HG03575 (cell line): ENCODE data around the gene MTMR6.
"Not testable (repeated sequence)": the region's sequence is repeated elsewhere in the genome, so short reads cannot be mapped to it uniquely, and the experiment has no call there.

ENCODE experiments used
- ATAC-seq: cut with Tn5 transposase; IDR thresholded peaks from one replicate; pipeline ENCODE4 v1.9.1; 2021; ENCODE audit not compliant: unreplicated experiment, insufficient number of reproducible peaks, low FRiP score; ENCODE audit errors: extremely low read depth

MTMR6 gene

GRCh38 chr13:25286969-25287961 lies at the start of gene MTMR6:
Gene MTMR6 (minus strand): TSS chr13:25287488. CDS start chr13:25287247, 241 bp downstream.
- peak; percentile 68 for ATAC-seq

DNA sequence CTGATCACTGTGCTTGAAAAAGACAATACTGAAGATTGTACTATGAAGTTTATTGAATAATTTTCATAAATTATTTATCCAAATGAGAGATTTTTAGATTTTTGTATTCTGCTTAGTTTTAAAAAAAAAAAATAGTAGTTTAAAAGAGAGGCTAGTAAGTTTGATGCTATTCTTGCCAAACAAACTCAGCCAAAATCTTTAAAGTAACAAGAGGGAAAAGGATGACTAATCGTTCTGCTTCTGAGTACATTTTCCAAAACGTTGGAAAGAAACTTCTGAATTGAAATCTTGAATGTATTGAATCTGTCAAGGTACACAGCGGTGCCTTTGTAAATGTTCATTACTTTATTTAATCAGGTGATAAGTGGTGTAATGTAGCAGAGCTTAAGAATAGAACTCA lies 48.6 kb upstream of the MTMR6 start:
- no peak for ATAC-seq

GRCh38 chr13:25330541-25330940 lies 43.3 kb upstream of the MTMR6 start:
- ATAC-seq = no peak

- ATAC-seq = no peak
Observed at GRCh38 chr13:25329706-25330105, 42.4 kb upstream of the MTMR6 start.

GRCh38 chr13:25324100-25324499 lies 36.8 kb upstream of the MTMR6 start:
- ATAC-seq = no peak

- no peak for ATAC-seq
Observed at GRCh38 chr13:25319771-25320170, 32.5 kb upstream of the MTMR6 start.

DNA sequence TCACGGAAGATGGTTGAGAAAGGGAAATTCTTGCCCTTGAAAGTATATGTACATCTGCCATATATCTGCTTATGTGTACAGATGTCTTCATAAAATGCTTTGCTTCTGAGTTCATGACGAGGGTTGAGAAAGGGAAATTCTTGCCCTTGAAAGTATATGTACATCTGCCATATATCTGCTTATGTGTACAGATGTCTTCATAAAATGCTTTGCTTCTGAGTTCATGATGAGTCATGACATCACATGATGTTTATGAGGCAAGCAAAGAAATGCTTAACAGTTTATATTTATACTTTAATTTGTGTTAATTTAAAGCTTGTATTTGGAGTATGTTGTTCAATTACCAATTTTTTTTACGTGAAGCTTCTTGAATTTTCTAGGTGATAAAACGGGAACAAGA lies 31.7 kb upstream of the MTMR6 start:
- ATAC-seq = not testable (repeated sequence)

- ATAC-seq = no peak
Observed at GRCh38 chr13:25310891-25311290, 23.6 kb upstream of the MTMR6 start.

DNA sequence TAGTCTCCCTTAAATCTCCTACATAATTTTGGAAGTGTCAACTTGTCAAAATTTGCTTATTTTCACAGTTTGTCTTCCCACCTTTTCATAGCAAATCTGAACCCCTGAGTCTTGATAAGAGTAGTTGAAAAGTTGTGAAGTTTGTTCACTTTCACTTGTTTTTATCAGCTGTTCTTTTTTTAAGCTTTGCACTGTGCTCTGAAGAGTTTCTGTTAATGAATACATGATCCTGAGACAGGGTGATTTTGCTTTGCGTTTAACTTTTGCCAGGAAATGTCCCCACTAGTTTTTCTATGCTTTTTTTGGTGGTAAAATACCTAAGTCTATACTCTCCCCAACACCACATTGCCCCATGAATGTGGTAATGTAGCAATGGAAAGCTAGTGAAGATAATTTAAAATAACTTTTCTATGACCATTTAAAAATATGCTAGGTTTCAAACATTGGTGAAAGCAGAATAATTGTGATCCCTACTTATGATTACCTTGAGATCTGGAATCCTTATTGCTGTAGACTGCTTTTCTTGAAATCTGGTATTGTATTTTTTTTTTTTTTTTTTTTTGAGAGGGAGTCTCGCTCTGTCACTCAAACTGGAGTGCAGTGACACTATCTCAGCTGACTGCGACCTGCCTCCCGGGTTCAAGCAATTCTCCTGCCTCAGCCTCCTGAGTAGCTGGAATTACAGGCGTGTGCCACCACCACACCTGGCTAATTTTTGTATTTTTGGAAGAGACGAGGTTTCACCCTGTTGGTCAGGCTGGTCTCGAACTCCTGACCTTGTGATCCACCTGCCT lies 19.6 kb upstream of the MTMR6 start:
- ATAC-seq = no peak

DNA sequence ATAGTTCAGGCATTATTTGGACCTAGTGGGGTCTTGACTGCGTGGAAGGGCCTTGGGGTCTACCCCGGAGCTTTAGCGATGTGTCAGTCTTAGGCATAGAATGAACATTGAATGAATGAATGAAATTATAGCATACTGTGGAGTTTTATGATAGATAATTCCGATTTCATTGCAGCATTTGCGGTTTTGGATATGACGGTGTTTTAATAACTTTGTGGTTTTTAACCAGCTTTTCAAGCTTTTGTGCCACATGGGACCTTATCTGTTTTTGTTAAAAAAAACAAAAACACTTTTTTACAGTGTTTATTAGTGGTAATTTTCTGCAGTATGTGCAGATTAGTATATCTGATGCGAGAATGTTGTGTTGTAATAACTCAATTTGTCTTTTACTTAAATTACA lies 14.8 kb upstream of the MTMR6 start:
- ATAC-seq = no peak

DNA sequence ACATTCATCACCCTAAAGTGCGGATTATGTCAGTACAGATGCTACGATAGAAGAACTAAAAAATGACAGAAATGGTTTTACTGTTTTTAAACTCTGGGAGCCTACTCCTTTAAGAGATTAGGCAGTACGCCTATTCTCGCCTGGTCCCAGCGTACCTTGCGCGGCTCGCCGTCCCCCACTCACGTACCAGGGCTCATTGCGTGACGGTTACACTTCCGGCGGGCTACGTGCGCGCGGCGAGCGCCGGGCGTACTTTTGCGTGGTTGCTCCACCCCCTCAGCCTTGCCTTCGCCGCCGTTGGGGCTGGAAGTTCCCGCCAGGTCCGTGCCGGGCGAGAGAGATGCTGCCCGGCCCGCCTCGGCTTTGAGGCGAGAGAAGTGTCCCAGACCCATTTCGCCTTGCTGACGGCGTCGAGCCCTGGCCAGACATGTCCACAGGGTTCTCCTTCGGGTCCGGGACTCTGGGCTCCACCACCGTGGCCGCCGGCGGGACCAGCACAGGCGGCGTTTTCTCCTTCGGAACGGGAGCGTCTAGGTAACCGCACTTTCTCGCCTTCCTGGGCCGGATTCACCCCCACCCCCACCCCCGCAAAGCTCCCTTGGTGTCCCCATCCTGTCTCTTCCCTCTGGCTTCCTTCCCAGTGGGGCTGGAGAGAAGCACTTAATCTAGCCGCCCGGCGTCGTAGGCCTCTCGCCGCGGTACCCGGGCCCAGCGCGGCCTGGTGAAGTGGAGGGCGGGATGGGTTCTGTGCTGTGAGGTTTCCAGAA lies 14.2 kb upstream of the MTMR6 start, which contains the start of gene NUP58:
Gene NUP58 (plus strand): TSS at position 279 of the 767 bp plus-strand sequence. CDS start 149 bp downstream, at position 428.
- ATAC-seq = peak; percentile 87

GRCh38 chr13:25300861-25301346 lies 13.6 kb upstream of the MTMR6 start:
- ATAC-seq = peak; percentile 6

DNA sequence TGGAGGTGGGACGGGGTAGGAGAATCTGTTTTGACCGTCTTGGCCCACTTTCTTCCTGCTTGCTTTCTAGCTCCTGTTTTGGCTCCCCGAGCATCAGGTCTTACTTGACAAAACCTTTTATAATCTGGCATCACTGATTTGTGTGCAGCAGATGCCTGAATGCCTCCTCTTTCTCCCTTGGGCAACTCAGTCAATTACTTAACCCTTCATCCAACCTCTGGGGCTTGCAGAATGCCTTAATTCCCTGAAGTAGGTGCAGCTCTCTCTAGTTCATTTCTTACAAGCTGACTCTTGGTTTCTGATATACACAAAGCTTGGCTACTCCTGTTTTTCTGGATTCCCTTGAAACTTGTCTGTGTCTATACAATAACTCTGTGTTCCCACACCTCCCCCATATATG lies 8.4 kb upstream of the MTMR6 start:
- no peak for ATAC-seq

DNA sequence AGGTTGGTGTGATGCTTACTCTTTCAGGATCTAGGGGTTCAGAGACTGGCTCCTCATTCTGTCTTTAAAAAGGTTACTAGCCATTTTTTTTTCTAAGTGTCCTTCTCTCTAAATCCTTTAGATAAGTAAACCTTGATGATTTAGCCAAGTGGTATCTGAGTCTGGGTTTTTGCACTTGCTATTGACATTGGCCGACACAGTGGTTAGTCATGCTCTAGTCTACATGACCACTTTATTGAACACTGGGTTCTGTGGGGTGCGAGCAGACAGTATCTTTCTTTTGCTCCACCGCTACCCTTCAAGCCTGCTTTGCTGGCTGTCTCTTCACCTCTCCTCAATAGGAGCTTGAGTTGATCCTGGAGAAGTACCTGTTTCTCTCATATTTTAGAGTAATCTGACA lies 7.9 kb upstream of the MTMR6 start:
- no peak for ATAC-seq

GRCh38 chr13:25292301-25292700 lies 5.0 kb upstream of the MTMR6 start:
- ATAC-seq = no peak

DNA sequence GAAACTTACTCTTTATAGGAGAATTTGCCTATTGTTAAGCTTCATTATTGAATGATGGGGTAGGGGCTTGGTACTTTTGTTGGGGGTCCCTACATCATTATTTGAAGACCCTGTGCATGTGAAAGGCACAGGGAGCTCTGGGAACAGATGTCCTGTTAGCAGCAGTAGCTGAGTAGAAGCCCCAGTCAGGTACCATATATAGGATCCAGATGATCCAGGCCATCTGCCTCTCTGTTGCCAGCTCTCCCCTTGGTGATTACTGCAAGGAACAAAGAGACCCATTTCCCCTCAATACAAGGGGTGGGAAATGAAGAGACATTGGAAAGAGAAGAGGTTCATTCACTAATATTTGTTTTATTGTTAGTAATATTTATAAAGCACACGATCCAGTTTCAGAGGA lies 4.4 kb upstream of the MTMR6 start:
- ATAC-seq = no peak

DNA sequence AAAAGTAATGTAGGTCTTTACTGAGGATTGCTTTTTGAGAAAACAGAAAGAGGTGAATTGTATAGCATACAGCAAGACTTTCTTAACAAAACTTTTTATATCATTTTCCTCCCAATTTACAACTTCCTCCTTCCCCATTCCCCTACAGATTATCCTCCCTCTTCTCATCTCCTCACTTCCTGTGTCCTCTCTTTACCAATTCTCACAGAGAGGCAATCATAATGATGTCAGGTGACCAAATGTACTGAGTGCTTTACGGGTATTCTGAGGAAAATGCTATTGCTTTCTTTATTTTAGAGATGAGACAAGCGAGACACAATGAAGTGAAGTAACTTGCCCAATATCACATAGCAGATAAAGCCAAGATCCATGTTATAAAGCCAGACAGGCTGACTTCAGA lies 1.7 kb upstream of the MTMR6 start:
- no peak for ATAC-seq

DNA sequence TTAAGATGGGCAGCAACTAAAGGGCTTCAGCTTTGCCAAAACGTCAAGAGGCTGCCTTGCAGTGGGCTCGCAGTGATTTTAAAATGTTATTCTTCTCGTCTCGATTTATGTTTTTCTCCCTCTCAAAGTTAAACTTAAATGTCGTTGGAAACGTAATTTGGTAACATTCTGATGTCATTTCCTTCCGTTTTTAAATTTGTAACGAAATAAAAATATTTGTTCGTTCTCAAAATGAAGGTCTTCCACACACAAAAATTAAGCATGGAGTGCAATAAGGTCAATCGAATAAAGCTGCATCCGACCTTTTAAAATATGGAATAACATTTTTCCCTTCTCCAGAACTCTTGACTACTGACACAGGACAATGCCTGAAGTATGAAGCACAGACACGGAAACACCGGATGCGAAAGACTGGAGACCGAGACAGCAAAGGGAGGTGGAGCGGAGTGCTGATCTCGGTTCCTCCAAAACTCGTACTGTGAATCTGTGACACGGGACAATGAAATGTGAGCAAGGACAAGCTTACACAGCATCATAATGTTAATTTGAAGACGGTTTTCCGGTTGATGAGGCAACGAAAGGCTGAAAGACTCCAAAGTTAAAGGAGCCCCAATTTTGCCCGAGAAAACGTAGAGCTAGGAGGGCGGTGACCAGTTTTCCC lies 850 bp downstream of the MTMR6 start:
- ATAC-seq = no peak
